ENCODE results near the gene PSMB11. TPM values are rescaled to one million over a fixed set of nuclear protein-coding genes. Genes with fewer than 3 reads are reported as not detected.

Gene PSMB11
- total RNA-seq, 1 experiment from 2014 or later = not detected

DNA sequence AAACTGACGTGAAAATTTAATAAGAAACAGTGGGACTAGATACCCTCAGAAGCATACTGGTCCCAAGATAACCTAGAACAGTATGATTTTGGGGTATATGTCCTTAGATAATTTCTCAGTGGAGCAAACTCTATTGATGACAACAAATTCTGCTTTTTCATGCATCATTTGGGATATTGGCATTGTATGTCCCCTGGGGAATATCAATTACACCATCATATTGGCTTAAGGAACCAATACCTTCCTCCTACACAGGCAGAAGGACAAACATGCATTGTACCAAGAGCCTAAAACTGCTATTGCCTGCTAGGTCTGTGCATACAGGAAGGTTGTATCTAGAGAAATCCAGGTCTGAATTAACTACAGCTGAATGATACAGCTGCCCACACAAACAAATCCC is 32.9 kb downstream of the PSMB11 start:
- RAD21 ChIA-PET (ENCODE audit: low non-redundant PET in 1 of 2, low total read pairs in 2 of 2, uncharacterized antibody in 2 of 2, unreplicated experiment in 2 of 2) = no interaction called here

More for the DNA sequence above, 32.9 kb downstream of the PSMB11 start:
- intact Hi-C loops (cut with micrococcal nuclease) = no loop called here
- Histone ChIP-seq H3K79me2 (ENCODE audit: insufficient read depth, low read length) (peaks cover 40% of the 10 kb centered on the region), H3K27me3 (ENCODE audit: insufficient read depth, low read length) (no peaks in the 10 kb centered on the region), H3K9me3 (ENCODE audit: control insufficient read depth in 1 of 2, insufficient read depth in 1 of 2, low read depth in 1 of 2, low read length in 2 of 2) (no peaks in the 10 kb centered on the region), H3K9ac (ENCODE audit: low read length) (no peak overlapping the region), H3K9me2 (ENCODE audit: insufficient read depth) (no peaks in the 10 kb centered on the region), H2AFZ (ENCODE audit: low read depth, low read length, poor library complexity, severe bottlenecking) (no peak overlapping the region), H3K4me2 (ENCODE audit: low read length) (no peak overlapping the region), H4K20me1 (ENCODE audit: insufficient read depth) (no peaks in the 10 kb centered on the region), H3K4me1 (ENCODE audit: control insufficient read depth in 1 of 2, insufficient read depth in 2 of 2, low read length in 2 of 2) (peaks cover 29 to 59% of the 10 kb centered on the region in 2 experiments), H3K36me3 (ENCODE audit: control insufficient read depth in 1 of 2, insufficient read depth in 2 of 2, low read length in 2 of 2) (peaks cover 48% of the 10 kb centered on the region in 2 experiments), H3K27ac (ENCODE audit: low read depth, low read length) (no peak overlapping the region), H3K4me3 (replicated peaks in 1 of 2; ENCODE audit: low read depth in 1 of 2, low read length in 2 of 2) (no peak overlapping the region)
- ChIA-PET POLR2A (interaction anchor here (5.4 kb wide), 1 partner anchor 20 kb away, joined by 35 read pairs; the partner anchor contains the start of genes ACIN1 and C14orf119), CTCF (interaction anchor here (1.2 to 1.8 kb wide), 3 partner anchors 17 to 46 kb away, joined by 3 to 5 read pairs (median 4); partner anchors contain the start of genes ACIN1 and C14orf119)
- no TSS peak for BruUV-seq (replicated peaks)
- TF ChIP-seq, protein P1, sequence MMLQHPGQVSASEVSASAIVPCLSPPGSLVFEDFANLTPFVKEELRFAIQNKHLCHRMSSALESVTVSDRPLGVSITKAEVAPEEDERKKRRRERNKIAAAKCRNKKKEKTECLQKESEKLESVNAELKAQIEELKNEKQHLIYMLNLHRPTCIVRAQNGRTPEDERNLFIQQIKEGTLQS (IDR thresholded peaks at IDR 0.05) = no peak
- TF ChIP-seq POLR2A (IDR thresholded peaks at IDR 0.05; ENCODE audit: borderline replicate concordance, extremely low read depth, insufficient read depth, insufficient read length) (no peak), SRF (IDR thresholded peaks at IDR 0.05; ENCODE audit: low read depth) (no peak), TCF7L2 (IDR thresholded peaks at IDR 0.05; ENCODE audit: borderline replicate concordance, extremely low read depth, insufficient read depth, insufficient read length) (no peak), EZH2phosphoT487 (IDR thresholded peaks at IDR 0.05; ENCODE audit: borderline replicate concordance) (no peak), EGR1 (IDR thresholded peaks at IDR 0.05; ENCODE audit: low read depth) (no peak), POLR2AphosphoS5 (IDR thresholded peaks at IDR 0.05; ENCODE audit: low read depth, low read length) (no peak), ELF1 (IDR thresholded peaks at IDR 0.05; ENCODE audit: borderline replicate concordance, low read depth) (no peak), JUND (IDR thresholded peaks at IDR 0.05) (no peak), CEBPB (IDR thresholded peaks at IDR 0.05; ENCODE audit: low read depth) (no peak), ZFX (IDR thresholded peaks at IDR 0.05) (no peak), FOSL1 (IDR thresholded peaks at IDR 0.05; ENCODE audit: low read depth) (no peak), RAD21 (IDR thresholded peaks at IDR 0.05; ENCODE audit: low read depth) (no peak), ZNF274 (IDR thresholded peaks at IDR 0.05; ENCODE audit: low read depth, low read length) (no peak), SP1 (IDR thresholded peaks at IDR 0.05; ENCODE audit: low read depth) (no peak), EZH2 (IDR thresholded peaks at IDR 0.05) (no peak)
- TF ChIP-seq, protein P2, sequence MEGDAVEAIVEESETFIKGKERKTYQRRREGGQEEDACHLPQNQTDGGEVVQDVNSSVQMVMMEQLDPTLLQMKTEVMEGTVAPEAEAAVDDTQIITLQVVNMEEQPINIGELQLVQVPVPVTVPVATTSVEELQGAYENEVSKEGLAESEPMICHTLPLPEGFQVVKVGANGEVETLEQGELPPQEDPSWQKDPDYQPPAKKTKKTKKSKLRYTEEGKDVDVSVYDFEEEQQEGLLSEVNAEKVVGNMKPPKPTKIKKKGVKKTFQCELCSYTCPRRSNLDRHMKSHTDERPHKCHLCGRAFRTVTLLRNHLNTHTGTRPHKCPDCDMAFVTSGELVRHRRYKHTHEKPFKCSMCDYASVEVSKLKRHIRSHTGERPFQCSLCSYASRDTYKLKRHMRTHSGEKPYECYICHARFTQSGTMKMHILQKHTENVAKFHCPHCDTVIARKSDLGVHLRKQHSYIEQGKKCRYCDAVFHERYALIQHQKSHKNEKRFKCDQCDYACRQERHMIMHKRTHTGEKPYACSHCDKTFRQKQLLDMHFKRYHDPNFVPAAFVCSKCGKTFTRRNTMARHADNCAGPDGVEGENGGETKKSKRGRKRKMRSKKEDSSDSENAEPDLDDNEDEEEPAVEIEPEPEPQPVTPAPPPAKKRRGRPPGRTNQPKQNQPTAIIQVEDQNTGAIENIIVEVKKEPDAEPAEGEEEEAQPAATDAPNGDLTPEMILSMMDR (IDR thresholded peaks at IDR 0.05 in 2 of 3, conservative IDR thresholded peaks at IDR 0.05 in 1 of 3; ENCODE audit: borderline replicate concordance in 1 of 3, insufficient read depth in 1 of 3, low read depth in 2 of 3, low read length in 2 of 3) = no peak
- TF ChIP-seq, protein P3, sequence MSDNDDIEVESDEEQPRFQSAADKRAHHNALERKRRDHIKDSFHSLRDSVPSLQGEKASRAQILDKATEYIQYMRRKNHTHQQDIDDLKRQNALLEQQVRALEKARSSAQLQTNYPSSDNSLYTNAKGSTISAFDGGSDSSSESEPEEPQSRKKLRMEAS (IDR thresholded peaks at IDR 0.05) = no peak
- TF ChIP-seq, protein P4, sequence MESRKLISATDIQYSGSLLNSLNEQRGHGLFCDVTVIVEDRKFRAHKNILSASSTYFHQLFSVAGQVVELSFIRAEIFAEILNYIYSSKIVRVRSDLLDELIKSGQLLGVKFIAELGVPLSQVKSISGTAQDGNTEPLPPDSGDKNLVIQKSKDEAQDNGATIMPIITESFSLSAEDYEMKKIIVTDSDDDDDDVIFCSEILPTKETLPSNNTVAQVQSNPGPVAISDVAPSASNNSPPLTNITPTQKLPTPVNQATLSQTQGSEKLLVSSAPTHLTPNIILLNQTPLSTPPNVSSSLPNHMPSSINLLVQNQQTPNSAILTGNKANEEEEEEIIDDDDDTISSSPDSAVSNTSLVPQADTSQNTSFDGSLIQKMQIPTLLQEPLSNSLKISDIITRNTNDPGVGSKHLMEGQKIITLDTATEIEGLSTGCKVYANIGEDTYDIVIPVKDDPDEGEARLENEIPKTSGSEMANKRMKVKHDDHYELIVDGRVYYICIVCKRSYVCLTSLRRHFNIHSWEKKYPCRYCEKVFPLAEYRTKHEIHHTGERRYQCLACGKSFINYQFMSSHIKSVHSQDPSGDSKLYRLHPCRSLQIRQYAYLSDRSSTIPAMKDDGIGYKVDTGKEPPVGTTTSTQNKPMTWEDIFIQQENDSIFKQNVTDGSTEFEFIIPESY (IDR thresholded peaks at IDR 0.05; ENCODE audit: extremely low read depth, insufficient replicate concordance, low read length) = no peak
- TF ChIP-seq, protein P5, sequence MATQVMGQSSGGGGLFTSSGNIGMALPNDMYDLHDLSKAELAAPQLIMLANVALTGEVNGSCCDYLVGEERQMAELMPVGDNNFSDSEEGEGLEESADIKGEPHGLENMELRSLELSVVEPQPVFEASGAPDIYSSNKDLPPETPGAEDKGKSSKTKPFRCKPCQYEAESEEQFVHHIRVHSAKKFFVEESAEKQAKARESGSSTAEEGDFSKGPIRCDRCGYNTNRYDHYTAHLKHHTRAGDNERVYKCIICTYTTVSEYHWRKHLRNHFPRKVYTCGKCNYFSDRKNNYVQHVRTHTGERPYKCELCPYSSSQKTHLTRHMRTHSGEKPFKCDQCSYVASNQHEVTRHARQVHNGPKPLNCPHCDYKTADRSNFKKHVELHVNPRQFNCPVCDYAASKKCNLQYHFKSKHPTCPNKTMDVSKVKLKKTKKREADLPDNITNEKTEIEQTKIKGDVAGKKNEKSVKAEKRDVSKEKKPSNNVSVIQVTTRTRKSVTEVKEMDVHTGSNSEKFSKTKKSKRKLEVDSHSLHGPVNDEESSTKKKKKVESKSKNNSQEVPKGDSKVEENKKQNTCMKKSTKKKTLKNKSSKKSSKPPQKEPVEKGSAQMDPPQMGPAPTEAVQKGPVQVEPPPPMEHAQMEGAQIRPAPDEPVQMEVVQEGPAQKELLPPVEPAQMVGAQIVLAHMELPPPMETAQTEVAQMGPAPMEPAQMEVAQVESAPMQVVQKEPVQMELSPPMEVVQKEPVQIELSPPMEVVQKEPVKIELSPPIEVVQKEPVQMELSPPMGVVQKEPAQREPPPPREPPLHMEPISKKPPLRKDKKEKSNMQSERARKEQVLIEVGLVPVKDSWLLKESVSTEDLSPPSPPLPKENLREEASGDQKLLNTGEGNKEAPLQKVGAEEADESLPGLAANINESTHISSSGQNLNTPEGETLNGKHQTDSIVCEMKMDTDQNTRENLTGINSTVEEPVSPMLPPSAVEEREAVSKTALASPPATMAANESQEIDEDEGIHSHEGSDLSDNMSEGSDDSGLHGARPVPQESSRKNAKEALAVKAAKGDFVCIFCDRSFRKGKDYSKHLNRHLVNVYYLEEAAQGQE (IDR thresholded peaks at IDR 0.05; ENCODE audit: low read depth) = no peak
- DNase-seq (ENCODE audit: low read depth, low spot score) = no peak
- ATAC-seq = no peak
